Tibial artery (tissue), 4 donors: ENCODE data around the gene SUSD3.

Experiments used
- DNase-seq, 2 donors: peaks; one replicate each; pipeline ENCODE4 v3.0.0-alpha.2; 2019
- H3K27ac ChIP-seq, 2 donors: fragments of 200-600 bp; sonication (generic) in 1 of 2; 1 replicate in 1 of 2; 2 replicates in 1 of 2; pipeline ENCODE4 v1.5.1; 2018 to 2019; ENCODE audit warnings: mild to moderate bottlenecking in 1 of 2
- H3K27me3 ChIP-seq, 2 donors: fragments of 200-600 bp; sonication (generic) in 1 of 2; one replicate each; pipeline versions ENCODE4 v1.5.1 to v1.6.0; 2016 to 2019
- H3K36me3 ChIP-seq, 3 donors: fragments of 200-600 bp; sonication (generic) in 2 of 3; one replicate each; pipeline ENCODE4 v1.5.1; 2016 to 2019; ENCODE audit warnings: mild to moderate bottlenecking in 2 of 3
- H3K4me1 ChIP-seq, 4 donors: fragments of 200-600 bp; sonication (generic) in 2 of 4; 1 replicate in 3 of 4; 2 replicates in 1 of 4; pipeline ENCODE4 v1.5.1; 2016 to 2019
- H3K4me3 ChIP-seq, 2 donors: fragments of 200-600 bp; sonication (generic) in 1 of 2; 1 replicate in 1 of 2; 2 replicates in 1 of 2; pipeline ENCODE4 v1.5.1; 2018 to 2019; ENCODE audit warnings: mild to moderate bottlenecking in 2 of 2
- H3K9me3 ChIP-seq, 3 donors: fragments of 200-600 bp; sonication (generic) in 1 of 3; one replicate each; pipeline ENCODE4 v1.5.1; 2016 to 2019
- CTCF ChIP-seq, 2 experiments: fragments of 200-600 bp in 1 of 2; fragments of 450-650 bp in 1 of 2; IDR thresholded peaks; one replicate each; pipeline ENCODE4 v1.5.1; 2017 to 2019; ENCODE audit warnings: antibody characterized with exemption in 2 of 2, mild to moderate bottlenecking in 1 of 2, moderate library complexity in 1 of 2
- intact Hi-C: fragments of 100-400 bp; cut with DNase I; formaldehyde crosslinking; loops from one replicate; pipeline ENCODE4 v1.15.0; 2023; ENCODE audit warnings: low total_unique reads

SUSD3 gene

GRCh38 chr9:93039976-93040375, 18.5 kb upstream of the SUSD3 start:
- Histone ChIP-seq H3K36me3 (no peaks in the 10 kb centered on the region), H3K4me1 (no peaks in the 10 kb centered on the region), H3K27ac (no peak overlapping the region), H3K27me3 (peaks cover 0 to 9% of the 10 kb centered on the region in 2 donors), H3K4me3 (no peak overlapping the region), H3K9me3 (no peaks in the 10 kb centered on the region)
- DNase-seq, result no peak
- intact Hi-C loops, result no loop called here
- TF ChIP-seq CTCF (IDR thresholded peaks at IDR 0.05), result no peak

DNA sequence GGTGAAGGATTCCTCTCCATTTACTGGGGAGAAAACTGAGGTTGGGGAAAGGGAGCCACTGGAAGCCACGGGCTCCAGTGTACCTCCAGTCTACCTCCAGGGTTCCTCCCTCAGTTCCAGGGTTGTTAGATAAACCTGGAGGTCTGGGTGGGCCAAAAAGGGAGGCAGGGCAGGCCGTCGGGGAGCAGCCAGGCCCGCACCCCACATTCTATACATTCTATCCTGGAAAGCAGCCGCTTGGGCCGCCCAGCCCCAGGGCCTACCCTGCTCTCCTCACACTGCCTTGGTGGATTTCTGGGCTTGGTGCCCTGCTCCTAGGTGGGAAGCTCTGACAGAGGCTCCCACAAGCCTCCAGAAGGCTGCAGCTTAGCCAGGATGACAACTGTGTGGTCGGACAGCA, 18.1 kb upstream of the SUSD3 start:
- Histone ChIP-seq H3K4me3 (no peak overlapping the region), H3K36me3 (no peaks in the 10 kb centered on the region), H3K9me3 (no peaks in the 10 kb centered on the region), H3K27me3 (peaks cover 0 to 5% of the 10 kb centered on the region in 2 donors), H3K27ac (no peak overlapping the region), H3K4me1 (no peaks in the 10 kb centered on the region)
- no peak for TF ChIP-seq CTCF (IDR thresholded peaks at IDR 0.05)
- DNase-seq, result no peak
- intact Hi-C loops, result no loop called here

- Histone ChIP-seq H3K4me3 (no peak overlapping the region), H3K36me3 (no peaks in the 10 kb centered on the region), H3K27ac (no peak overlapping the region), H3K27me3 (no peaks in the 10 kb centered on the region), H3K4me1 (no peaks in the 10 kb centered on the region), H3K9me3 (no peaks in the 10 kb centered on the region)
- no peak for TF ChIP-seq CTCF (IDR thresholded peaks at IDR 0.05)
- no peak for DNase-seq
- intact Hi-C loops, result no loop called here
Observed at GRCh38 chr9:93041108-93041802, 17.2 kb upstream of the SUSD3 start.

GRCh38 chr9:93043122-93043521, 15.4 kb upstream of the SUSD3 start:
- intact Hi-C loops, result no loop called here
- H3K4me3 ChIP-seq, result no peak overlapping the region
- no peak for DNase-seq
- H3K27ac ChIP-seq, result no peak overlapping the region
- H3K27me3 ChIP-seq, result no peaks in the 10 kb centered on the region
- TF ChIP-seq CTCF (IDR thresholded peaks at IDR 0.05), result no peak
- H3K9me3 ChIP-seq, result no peaks in the 10 kb centered on the region
- H3K4me1 ChIP-seq, result no peaks in the 10 kb centered on the region
- no peaks in the 10 kb centered on the region for H3K36me3 ChIP-seq

DNA sequence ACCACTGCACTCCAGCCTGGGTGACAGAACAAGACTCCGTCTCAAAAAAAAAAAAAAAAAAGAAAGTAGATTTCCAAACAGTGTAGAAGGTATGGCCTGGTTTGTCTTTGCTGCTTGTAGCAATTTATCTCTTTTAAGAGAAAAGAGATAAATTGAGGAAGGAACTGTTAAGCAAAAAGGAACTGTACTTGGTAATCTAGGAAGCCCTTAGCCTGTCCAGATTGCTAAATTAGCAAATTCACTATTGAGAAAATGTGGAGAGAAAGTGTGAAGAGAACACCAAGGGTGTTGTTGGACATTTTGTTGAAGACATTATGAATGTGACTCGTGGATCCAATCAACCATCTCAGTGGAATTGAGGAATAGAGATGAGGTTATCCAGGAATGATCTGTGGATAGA, 13.0 kb upstream of the SUSD3 start:
- Histone ChIP-seq H3K27me3 (no peaks in the 10 kb centered on the region), H3K9me3 (no peaks in the 10 kb centered on the region), H3K36me3 (no peaks in the 10 kb centered on the region), H3K27ac (no peak overlapping the region), H3K4me1 (peaks cover 0 to 8% (median 2%) of the 10 kb centered on the region in 4 donors), H3K4me3 (no peak overlapping the region)
- intact Hi-C loops, result no loop called here
- no peak for DNase-seq
- no peak for TF ChIP-seq CTCF (IDR thresholded peaks at IDR 0.05)
